Choroid plexus epithelial cell (primary cell): ENCODE results near the gene BPIFB2.

Source experiments
- DNase-seq: peaks from one replicate; pipeline ENCODE4 v3.0.0-alpha.2; 2010; ENCODE audit warnings: low read depth
- H3K4me3 ChIP-seq: 2 replicates; pipeline ENCODE4 v1.5.1; 2011; ENCODE audit warnings: low read depth, mild to moderate bottlenecking, control low read depth, low read length, moderate library complexity
- CTCF ChIP-seq: conservative IDR thresholded peaks from 2 replicates; pipeline ENCODE4 v1.5.1; 2011; ENCODE audit warnings: low read depth, mild to moderate bottlenecking, control low read depth, inconsistent platforms, low read length, moderate library complexity

BPIFB2 gene

GRCh38 chr20:32988008-32988407 is 19.5 kb upstream of the BPIFB2 start:
- DNase-seq, result no peak
- H3K4me3 ChIP-seq, result no peak overlapping the region
- no peak for TF ChIP-seq CTCF

- DNase-seq, result no peak
- no peak for TF ChIP-seq CTCF
Observed at GRCh38 chr20:32989507-32990283, 17.8 kb upstream of the BPIFB2 start.

GRCh38 chr20:32990426-32990825 is 17.1 kb upstream of the BPIFB2 start:
- TF ChIP-seq CTCF, result no peak
- DNase-seq, result no peak
- H3K4me3 ChIP-seq, result no peak overlapping the region

More at GRCh38 chr20:32989507-32990283, 17.8 kb upstream of the BPIFB2 start:
- H3K4me3 ChIP-seq, result no peak overlapping the region

- H3K4me3 ChIP-seq, result no peak overlapping the region
- no peak for TF ChIP-seq CTCF
- DNase-seq, result no peak
Observed at GRCh38 chr20:32991383-32991782, 16.1 kb upstream of the BPIFB2 start.

GRCh38 chr20:32991792-32992641 is 15.5 kb upstream of the BPIFB2 start:
- no peak for TF ChIP-seq CTCF
- DNase-seq, result no peak
- no peak overlapping the region for H3K4me3 ChIP-seq

GRCh38 chr20:32993496-32994050 is 13.9 kb upstream of the BPIFB2 start:
- no peak for TF ChIP-seq CTCF
- no peak for DNase-seq

More at GRCh38 chr20:32993496-32994050, 13.9 kb upstream of the BPIFB2 start:
- H3K4me3 ChIP-seq, result no peak overlapping the region
